HG03196 (cell line): Measurements from ENCODE around the gene ARFGEF3.

Experiments
- ATAC-seq: cut with Tn5 transposase; IDR thresholded peaks from one replicate; pipeline ENCODE4 v1.9.1; 2021; ENCODE audit not compliant: unreplicated experiment

Gene ARFGEF3

GRCh38 chr6:138239774-138240173, 78.0 kb downstream of the ARFGEF3 start:
- no peak for ATAC-seq

GRCh38 chr6:138240476-138241245, 78.9 kb downstream of the ARFGEF3 start:
- no peak for ATAC-seq

DNA sequence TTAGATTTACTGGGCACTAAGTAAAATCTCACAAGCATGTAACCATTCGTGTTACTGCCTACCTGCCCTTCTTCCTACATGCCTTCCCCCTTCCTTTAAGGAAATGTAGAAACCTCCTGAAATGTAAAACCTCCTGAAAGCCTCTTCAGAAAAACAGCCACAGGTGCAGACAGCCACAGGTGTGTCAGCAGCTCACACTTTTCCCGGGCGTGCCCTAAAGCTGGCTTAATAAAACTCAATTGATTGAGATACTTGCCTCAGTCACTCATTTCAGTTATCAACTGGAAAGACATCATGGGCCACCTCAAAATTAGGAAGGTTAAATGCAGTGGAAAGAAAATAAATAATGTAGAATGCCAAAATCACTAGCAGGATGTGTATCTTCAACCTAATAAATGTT, 79.6 kb downstream of the ARFGEF3 start:
- ATAC-seq: no peak

DNA sequence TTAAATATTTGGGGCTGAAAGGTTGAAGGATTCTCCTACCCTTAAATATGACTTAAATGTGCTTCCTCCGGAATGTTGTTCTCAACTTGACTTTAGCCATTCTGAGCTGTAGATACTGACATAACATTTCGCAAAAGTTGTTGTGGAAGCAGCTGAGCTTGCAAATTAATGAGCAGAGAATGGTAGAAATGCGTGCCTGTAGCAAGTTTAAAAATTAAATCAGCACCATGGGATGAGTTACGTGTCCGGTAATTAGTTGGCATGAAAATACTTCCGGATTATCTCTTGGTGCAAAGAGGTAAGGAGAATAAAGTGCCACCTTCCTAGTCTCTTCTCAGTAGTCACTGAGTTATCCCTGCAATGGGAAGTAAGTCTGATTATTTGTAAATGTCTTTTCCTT, 80.2 kb downstream of the ARFGEF3 start:
- ATAC-seq: no peak

GRCh38 chr6:138242987-138243592, 81.4 kb downstream of the ARFGEF3 start:
- ATAC-seq: no peak

- no peak for ATAC-seq
Observed at GRCh38 chr6:138245751-138246150, 84.0 kb downstream of the ARFGEF3 start.

- ATAC-seq: no peak
Observed at GRCh38 chr6:138246650-138247440, 85.1 kb downstream of the ARFGEF3 start.

DNA sequence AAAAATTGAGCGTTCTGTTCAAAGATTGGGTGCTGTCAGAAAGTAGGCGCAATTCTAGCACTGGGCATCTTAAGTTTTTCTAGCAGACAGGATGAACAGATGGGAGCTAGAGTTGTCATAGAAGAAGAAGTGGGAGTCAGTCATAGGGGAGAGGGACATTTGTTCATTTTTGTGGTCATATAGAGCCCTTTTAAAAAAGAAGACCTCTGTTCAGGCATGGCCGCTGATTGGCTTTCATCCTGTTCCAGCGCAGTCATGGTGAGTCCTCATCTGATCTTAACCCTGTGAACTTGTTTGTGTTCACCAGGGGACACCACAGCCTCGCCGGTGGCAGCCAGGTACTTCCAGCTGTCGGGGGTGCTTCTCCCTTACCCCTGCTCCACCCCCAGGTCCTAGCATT, 86.3 kb downstream of the ARFGEF3 start:
- ATAC-seq: no peak

- ATAC-seq: no peak
Observed at GRCh38 chr6:138248878-138249277, 87.1 kb downstream of the ARFGEF3 start.

DNA sequence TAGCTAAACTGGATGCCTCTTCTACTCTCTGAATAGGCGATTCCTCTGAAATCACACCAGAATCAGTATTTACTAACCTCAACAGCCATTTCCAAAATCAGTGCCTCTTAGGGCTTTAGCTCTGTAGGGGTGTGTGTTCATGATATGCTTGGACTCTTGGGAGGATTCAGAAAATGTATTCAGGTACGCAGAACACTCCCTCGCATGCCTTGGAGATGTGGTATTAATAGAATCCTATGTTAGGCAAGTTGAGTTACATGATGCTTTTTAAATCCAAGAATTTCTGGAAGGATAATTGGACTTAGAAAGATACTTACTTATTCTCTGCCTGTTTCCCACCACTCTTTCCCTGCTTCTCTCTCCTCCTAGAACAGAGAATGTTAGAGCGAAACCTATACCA, 88.3 kb downstream of the ARFGEF3 start:
- no peak for ATAC-seq

DNA sequence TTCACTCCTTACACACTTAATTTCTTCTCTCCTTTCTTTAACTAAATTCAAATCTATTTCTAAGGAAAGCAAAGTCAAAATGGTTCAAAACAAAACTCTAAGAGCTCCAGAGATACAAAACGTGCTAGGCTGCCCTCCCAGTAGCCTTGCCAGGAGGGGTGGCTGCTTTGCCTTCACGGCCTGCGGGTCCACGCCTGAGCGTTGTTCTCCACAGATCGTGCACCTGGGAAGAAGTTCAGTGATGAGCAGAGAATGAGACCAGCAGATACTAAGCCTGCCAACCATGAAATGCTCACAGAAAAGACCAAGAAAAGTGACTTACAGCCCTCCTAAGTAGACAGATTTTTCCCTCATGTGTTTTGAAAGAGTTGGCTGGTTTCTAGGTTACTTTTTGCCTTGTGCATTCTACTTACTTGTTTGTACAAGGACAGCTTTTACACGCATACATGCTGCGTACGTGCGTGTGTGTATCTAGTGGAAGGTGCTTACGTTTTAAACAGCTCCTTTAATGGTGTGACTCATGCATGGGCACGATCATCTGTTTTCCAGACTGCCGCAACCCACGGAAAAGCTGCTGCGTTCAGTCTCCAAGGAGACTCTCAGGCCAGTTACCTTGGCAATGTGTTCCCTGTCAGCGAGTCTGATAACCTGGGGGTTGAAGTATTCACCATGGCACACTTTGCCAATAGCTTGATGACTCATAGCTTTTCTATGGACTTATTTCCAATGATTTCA, 88.9 kb downstream of the ARFGEF3 start:
- no peak for ATAC-seq

DNA sequence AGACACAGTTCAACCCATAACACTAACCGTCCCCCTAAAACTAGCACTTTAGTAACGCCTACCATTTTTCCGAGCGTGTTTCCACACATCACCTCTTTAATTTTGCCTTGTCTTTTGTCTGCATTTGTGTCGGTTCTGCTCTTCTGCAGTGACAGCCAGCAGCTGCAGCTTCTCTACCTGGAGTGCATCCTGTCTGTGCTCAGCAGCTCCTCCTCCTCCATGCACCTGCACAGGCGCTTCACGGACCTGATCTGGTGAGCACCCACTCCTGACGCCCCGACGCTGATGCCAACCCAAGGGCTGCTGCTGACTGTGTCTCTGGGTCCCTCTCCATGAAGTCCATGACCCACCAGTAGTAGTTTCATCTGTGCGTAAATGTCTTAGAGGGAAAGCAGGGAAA, 92.0 kb downstream of the ARFGEF3 start:
- no peak for ATAC-seq

GRCh38 chr6:138255443-138255842, 93.7 kb downstream of the ARFGEF3 start:
- no peak for ATAC-seq

DNA sequence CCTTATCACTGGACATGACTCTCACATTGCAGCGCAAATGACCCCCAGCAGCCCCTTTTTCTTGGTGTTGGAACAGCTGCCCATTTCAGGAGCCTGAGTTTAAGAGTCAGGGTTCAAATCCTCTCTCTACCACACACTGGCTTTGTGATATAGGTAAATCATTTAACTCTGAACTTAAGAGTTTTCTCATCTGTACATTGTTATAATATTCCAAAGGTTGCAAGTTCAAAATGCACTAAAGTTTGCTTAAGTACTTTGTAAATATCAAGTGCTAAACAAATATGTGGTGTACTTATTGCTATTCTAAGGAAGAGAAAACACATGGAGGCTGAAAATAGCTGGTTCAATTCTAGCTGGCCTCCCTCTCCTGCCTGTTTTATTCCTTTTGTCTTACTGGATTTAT, 95.9 kb downstream of the ARFGEF3 start:
- ATAC-seq: no peak

GRCh38 chr6:138258197-138258596, 96.5 kb downstream of the ARFGEF3 start:
- ATAC-seq: no peak

GRCh38 chr6:138258991-138259390, 97.3 kb downstream of the ARFGEF3 start:
- ATAC-seq: no peak

DNA sequence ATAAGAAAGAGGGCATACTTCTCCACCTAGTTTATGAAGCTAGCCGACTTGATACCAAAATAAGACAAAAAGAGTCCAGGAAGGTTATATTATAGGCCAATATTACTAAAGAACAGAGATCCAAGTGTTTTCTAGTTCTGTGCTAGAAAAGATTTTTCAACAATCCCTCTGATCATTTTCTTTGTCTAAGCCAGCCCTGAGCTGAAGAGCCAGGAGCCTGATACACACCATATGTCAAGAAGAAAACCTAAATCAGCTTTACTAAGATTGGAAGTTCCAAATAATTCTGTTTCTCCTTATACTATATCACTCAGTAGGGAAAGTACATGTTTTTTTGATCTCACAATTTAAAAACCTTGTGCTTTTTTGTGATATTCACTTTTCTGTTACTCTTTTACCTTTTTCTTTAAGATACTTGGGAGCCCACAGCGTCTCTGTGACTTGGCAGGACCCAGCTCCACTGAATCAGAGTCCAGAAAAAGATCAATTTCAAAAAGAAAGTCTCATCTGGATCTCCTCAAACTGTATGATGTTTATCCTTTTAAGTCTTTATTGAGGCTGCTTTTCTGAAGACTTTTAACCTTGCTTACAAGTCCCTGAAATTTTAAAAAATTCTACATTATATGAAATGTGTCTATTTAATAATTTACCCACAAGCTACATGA, 99.5 kb downstream of the ARFGEF3 start:
- ATAC-seq: no peak

GRCh38 chr6:138263963-138264362, 102.2 kb downstream of the ARFGEF3 start:
- ATAC-seq: no peak

- no peak for ATAC-seq
Observed at GRCh38 chr6:138264372-138264880, 102.7 kb downstream of the ARFGEF3 start.

- no peak for ATAC-seq
Observed at GRCh38 chr6:138266095-138266494, 104.4 kb downstream of the ARFGEF3 start.
